ENCODE measurements around the gene VWA7.

VWA7 gene

GRCh38 chr6:31752739-31753319 lies 24.3 kb downstream of the VWA7 start:
- no peak for DNase-seq

- no peak for DNase-seq
These were observed 26.6 kb downstream of the VWA7 start for GRCh38 chr6:31750411-31751022.

DNA sequence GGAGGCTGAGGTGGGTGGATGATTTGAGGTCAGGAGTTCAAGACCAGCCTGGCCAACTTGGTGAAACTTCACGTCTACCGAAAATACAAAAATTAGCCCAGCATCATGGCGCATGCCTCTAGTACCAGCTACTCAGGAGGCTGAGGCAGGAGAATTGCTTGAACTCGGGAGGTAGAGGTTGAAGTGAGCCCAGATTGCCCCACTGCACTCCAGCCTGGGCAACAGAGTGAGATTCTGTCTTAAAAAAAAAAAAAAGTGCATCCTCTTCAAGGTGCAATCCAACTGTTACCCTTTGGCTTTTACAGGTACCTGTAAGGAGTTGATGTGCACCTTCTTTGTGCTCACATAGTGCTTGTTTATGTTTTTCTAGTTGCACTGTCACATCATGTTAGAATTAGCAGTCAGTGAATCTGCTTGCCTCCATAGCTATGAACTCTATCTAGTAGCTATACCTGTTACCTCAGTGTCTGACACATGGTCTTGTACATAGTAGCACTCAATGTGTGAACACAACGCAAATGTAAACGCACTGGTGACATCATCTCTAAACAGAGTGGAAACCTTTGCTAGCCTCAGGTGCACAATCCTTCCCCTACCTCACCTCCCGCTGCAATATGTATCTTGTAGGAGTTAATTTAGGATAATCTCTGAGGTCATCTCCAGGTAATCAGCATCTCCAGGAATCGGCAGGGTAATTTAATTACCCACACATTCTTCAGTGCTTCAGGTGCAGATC lies 27.7 kb downstream of the VWA7 start:
- DNase-seq, result no peak

DNA sequence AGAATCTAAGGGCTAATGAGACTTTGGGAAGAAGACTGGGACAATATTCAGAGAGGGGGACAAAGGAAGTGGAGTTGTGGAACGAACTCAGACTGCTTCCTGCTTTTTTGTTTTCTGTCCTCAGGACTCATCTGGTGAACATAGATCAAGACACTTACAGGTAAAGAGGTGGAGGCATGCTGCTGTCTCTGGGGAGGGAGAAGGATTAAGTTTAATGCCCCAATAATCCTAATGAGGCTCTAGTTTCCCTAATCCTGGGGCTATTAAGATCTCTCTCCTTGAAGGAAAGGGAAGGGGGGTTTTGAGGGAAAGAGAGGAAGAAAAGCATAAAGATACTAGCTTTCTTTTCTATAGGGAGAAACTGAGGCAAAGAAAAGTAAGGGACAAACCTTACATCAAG lies 32.7 kb downstream of the VWA7 start:
- DNase-seq, result no peak

DNA sequence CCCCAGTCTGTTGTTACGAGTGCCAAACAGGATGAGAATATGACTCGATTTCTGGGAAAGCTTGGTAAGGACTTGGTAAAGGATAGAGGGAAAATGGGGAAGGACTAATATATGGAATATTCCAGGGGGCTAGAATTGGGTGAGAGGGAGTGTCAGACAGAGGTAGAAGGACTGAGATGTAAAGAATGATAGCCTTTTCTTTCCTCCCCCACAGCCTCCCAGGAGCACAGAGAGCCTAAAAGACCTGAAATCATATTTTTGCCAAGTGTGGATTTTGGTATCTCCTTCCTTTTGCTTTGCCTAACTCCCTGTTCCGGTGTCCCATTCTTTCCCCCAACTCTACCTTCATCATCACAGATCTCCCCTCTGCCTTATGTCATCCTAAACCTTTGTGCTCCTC lies 34.2 kb downstream of the VWA7 start:
- DNase-seq, result no peak

- no peak for DNase-seq
These were observed 35.3 kb downstream of the VWA7 start for GRCh38 chr6:31741815-31742214.

DNA sequence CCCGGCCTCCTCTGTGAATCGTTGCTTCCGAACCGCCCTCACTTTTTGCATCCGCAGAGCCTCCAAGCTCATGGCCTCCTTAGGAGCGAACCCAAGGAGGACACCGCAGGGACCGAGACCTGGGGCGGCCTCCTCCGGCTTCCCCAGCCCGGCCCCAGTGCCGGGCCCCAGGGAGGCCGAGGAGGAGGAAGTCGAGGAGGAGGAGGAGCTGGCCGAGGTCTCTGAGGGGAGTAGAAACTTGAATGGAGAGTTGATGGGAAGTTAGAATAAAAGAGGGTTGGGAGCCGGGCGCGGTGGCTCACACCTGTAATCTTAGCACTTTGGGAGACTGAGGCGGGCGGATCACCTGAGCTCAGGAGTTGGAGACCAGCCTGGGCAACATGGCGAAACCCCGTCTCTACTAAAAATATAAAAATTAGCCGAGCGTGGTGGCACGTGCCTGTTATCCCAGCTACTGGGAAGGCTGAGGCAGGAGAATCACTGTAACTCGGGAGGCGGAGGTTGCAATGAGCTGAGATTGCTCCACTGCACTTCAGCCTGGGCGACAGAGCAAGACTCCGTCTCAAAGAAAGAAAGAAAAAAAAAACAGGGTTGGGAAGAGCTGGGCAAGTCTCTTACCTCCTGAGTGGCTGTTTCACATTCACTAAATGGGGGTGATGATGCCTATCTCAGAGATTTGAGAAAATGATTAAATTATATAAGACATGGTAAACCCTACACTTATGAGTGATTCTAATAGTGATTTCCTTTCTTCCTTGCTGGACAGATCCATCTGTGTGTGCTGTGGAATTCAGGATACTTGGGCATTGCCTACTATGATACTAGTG lies 36.5 kb downstream of the VWA7 start:
- peak in 2 of 14 donors; percentile 21 to 46 for DNase-seq

DNA sequence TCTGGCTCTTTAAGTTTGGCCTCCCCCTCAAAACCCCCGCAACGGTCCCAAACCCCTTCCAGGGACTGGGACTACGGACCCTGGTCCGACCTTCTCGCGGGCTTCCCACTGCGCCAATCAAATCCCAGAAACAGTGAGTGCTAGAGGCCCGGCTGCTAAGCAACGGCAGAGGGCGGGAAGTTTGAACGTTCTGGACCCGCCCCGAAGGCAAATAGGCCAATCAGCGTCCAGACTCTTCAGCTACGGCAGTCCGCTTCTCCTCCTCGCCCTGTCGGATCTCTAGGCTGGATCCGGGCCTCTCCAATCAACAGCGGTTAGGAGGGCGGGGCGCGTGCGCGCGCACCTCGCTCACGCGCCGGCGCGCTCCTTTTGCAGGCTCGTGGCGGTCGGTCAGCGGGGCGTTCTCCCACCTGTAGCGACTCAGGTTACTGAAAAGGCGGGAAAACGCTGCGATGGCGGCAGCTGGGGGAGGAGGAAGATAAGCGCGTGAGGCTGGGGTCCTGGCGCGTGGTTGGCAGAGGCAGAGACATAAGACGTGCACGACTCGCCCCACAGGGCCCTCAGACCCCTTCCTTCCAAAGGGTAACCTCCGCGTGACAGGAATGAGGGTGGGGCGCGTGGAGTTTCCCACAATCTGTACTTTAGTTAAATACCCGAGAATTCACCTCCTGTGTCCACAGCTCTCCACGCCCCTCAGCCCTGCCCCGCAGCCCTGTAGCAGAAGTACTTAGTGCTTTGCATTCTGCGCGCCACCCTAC lies 37.3 kb downstream of the VWA7 start, which contains the start of gene MSH5:
Gene MSH5, plus strand, starts transcription at position 367 of the 758 bp plus-strand sequence. CDS start 462 bp downstream, outside the sequence.
- peak; percentile 49 to 97 (median 94) for DNase-seq

DNA sequence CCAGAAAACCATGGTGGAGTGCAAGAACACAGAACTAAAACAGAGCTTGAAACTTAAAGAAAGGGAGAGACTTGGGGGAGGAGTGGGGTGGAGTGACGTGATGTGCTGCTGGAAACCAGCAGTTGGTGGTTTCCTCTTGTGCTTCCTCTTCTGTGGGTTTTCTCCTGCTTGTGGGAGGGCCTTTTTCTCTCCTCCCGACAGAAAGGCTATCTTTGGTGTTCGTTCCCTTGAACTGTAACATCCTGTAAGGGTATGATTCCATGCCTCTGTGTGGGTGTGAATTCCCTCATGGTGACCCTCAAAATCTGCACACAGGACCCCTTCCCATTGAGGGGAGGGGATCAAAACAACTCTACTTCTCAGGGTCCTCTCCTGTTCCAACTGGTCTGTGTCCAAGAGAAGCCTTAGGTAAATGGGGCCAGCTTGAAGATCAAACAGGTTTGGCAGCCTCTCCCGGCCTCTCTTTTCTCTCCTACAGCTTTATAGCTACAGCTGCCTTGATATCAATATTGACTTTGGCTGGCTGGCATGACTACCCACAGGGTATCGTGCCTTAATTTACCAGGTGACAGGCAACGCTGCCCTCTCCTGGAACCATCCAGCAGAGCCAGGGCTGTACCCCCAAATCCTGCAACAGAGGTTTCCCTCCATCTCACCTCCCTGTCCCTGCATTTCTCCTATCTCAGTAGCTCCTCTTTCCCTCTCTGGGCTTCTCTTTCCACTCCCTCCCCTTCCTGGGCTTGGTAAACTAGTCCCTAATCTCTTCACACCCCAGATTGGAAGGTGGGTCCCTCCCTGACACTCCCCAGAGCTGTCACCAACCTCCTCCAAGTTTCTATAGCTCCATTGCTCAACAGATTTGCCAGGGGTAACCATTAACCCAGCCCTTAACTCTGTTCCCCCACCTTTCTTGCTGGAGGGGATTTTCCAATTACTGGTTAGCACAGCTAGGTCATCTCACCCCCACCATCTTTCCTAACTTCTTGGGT lies 38.8 kb downstream of the VWA7 start:
- peak in 5 of 14 donors; percentile 23 to 47 (median 33) for DNase-seq

DNA sequence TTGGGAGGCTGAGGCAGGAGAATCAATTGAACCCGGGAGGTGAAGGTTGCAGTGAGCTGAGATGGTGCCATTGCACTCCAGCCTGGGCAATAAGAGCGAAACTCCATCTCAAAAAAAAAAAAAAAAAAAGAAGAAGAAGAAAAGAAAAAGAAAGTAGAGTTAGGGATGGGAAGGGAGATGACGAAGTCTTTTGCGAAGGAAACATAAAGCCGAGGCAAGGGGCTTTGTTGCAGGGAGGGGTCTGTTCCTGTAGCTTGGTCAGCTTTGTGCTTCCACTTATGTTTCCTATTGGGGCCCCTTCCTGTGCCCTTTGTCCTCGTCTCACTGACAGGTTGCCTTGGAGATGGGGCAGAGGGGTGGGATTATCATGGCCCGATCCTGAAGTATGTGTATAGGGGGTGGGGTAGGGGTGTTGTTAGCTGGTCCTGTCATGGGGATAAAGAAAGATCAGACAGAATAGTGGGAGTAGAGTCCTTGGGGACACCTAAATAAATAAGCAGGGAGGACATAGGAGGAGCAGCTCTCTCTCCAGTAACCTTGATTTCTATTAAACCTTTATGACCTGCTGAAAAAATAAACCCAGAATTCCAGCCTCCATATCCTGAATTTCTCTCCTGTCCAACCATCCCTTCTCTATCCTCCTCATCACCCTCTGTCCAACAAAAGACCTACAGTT lies 39.7 kb downstream of the VWA7 start:
- DNase-seq, result no peak

DNA sequence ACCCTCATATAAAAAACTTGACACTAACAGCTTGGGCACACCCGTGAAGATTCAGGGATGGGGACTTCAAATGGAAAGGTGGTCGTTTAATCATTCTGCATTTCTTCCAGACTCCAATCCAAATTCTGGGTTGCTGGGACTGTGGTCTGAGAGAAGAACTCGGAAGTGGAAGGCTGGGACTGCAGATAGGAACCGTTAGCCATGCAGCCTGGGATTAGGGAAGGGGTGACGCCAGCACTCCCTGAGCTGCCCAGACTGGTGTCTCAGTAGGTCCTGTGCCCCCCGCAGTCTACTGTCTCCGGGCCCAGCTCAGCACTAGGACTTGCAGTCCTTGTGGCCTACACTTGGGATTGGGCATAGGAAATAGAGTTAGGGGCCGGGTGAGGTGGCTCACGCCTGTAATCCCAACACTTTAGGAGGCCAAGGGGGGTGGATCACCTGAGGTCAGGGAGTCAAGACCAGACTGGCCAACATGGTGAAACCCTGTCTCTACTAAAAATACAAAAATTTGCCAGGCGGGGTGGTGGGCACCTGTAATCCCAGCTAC lies 40.3 kb downstream of the VWA7 start:
- no peak for DNase-seq

- DNase-seq, result peak in 8 of 14 donors; percentile 30 to 74 (median 48)
These were observed 40.9 kb downstream of the VWA7 start, which contains the start of gene CLIC1 for GRCh38 chr6:31736021-31736767. Gene CLIC1, minus strand, starts transcription at chr6:31736530. Its CDS starts 230 bp downstream, at chr6:31736300.

GRCh38 chr6:31734821-31735406 lies 42.2 kb downstream of the VWA7 start:
- DNase-seq, result peak in 3 of 14 donors; percentile 21 to 49 (median 29)

DNA sequence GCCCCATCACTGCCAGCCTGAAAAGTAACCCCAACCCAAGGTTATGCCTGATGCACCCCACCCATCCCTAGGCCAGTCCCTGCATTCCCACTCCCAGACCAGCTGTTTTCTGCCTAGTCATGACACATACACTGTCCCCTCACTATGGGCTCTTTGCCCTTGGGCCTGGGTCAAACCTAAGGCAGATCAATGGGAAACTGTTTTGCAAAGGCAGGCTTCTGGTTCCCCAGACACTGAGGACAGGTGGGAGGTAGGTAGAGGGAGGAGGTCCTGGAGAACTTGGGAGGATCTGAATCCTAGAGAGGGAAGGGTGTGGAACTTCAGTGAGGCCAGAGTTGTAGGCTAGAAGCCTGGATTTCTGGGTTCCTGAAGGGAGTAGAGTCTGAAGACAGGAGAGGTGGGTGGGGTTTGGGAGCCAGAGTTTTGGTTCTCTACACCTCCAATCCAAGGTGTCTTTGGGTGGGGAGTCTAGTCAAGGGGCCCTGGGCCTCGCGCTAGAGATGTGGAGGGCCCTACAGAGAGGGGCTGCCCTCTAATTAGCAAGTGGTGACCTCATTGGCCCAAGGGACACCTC lies 42.8 kb downstream of the VWA7 start:
- DNase-seq, result no peak

GRCh38 chr6:31733734-31734133 lies 43.4 kb downstream of the VWA7 start:
- no peak for DNase-seq

- DNase-seq, result no peak
These were observed 45.1 kb downstream of the VWA7 start for GRCh38 chr6:31732029-31732428.

DNA sequence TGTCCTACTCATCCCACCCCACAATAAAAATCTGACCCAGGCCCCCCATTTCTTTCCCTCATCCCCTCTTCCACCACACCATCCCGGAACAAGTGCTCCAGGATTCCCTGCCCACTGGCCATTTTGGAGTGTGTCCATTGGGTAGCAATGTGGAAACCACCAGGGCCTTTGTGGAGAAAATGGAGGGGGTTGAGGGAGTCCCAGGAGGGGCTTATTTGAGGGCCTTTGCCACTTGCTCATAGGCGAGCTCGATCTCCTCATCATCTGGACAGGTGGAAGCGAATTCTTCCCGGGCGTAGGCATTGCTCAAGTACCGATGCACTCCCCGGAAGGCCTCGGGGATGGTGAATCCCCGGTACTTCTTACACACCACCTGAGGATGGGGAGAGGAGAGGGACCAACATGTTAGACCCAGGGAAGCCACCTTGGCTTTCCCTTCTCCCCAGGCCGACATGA lies 46.5 kb downstream of the VWA7 start:
- DNase-seq, result no peak

Measured in C1 segment of cervical spinal cord (tissue), 14 donors.